GM23338 (cell line): ENCODE data around the gene RGPD8.

Source experiments
- JUNB ChIP-seq: IDR thresholded peaks from one replicate; pipeline ENCODE4 v1.6.1; 2016; ENCODE audit warnings: antibody characterized with exemption; ENCODE audit not compliant: unreplicated experiment
- TF ChIP-seq, protein P1 (sequence below), 2 experiments: fragments of 200-600 bp in 1 of 2; sonication (generic) in 1 of 2; conservative IDR thresholded peaks; 2 replicates each; pipeline versions ENCODE4 v1.5.1 to v1.6.1; 2016 to 2017; ENCODE audit warnings: antibody characterized with exemption in 2 of 2, low read depth in 2 of 2, mild to moderate bottlenecking in 2 of 2, moderate library complexity in 1 of 2

DNA sequence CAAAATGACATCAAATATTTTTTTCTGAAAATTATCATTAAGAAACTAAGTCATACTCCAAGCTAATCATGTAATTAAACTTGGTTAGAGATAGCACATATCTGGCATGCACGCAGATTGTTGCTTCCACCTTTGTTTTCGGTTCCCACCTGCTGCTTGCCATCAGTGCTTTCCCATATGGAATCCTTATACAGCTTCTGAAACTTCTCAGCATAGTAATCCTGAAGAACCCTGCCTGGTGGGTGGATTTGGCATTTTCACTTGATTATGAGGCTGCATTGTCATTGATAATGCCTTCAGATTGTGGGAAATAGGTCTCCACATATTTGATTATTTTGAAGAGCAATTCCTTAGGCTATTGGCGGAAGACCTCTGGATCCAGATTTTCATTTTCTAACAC, 110.5 kb downstream of the RGPD8 start:
- TF ChIP-seq, protein P1, sequence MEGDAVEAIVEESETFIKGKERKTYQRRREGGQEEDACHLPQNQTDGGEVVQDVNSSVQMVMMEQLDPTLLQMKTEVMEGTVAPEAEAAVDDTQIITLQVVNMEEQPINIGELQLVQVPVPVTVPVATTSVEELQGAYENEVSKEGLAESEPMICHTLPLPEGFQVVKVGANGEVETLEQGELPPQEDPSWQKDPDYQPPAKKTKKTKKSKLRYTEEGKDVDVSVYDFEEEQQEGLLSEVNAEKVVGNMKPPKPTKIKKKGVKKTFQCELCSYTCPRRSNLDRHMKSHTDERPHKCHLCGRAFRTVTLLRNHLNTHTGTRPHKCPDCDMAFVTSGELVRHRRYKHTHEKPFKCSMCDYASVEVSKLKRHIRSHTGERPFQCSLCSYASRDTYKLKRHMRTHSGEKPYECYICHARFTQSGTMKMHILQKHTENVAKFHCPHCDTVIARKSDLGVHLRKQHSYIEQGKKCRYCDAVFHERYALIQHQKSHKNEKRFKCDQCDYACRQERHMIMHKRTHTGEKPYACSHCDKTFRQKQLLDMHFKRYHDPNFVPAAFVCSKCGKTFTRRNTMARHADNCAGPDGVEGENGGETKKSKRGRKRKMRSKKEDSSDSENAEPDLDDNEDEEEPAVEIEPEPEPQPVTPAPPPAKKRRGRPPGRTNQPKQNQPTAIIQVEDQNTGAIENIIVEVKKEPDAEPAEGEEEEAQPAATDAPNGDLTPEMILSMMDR (conservative IDR thresholded peaks at IDR 0.05; ENCODE audit: low read depth in 2 of 2): no peak
- TF ChIP-seq JUNB: no peak
